Stimulated activated CD8-positive, alpha-beta memory T cell treated with anti-CD3 and anti-CD28 coated beads, Interleukin-12 subunit alpha, Interleukin-12 subunit beta, amount 100 ng/mL, for 24 hours (primary cell): ENCODE results near the gene TMCC2.
A peak's percentile ranks its signal among the peaks of the same experiment; 100 is the strongest.

Experiments
- DNase-seq: peaks from one replicate; pipeline ENCODE4 v3.0.0-alpha.2; 2020; ENCODE audit errors: extremely low read depth

The TMCC2 gene

DNA sequence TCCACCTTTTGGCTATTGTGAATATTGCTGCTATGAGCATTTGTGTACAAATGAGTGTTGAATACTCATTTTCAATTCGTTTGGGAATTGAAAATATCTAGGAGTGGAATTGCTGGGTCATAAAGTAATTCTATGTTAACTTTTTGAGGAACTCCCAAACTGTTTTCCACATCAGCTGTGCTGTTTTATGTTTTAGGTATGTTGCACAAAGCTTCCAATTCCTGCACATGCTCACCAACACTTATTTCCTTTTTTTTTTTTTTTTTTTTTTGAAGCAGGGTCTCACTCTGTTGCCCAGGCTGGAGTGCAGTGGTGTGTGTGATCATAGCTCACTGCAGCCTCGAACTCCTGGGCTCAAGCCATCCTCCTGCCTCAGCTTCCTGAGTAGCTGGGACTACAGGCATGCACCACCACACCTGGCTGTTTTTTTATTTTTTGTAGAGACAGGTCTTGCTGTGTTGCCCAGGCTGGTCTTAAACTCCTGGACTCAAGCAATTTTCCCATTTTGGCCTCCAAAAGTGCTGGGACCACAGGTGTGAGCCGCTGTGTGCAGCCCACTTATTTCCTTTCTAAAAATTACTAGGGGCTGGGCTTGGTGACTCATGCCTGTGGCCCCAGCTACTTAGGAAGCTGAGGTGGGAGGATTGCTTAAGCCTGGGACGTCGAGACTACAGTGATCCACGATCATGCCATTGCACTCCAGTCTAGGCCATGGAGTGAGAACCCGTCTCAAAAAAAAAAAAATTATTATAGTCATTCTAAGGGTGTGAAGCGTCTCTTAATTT lies 33.4 kb downstream of the TMCC2 start:
- DNase-seq = no peak

DNA sequence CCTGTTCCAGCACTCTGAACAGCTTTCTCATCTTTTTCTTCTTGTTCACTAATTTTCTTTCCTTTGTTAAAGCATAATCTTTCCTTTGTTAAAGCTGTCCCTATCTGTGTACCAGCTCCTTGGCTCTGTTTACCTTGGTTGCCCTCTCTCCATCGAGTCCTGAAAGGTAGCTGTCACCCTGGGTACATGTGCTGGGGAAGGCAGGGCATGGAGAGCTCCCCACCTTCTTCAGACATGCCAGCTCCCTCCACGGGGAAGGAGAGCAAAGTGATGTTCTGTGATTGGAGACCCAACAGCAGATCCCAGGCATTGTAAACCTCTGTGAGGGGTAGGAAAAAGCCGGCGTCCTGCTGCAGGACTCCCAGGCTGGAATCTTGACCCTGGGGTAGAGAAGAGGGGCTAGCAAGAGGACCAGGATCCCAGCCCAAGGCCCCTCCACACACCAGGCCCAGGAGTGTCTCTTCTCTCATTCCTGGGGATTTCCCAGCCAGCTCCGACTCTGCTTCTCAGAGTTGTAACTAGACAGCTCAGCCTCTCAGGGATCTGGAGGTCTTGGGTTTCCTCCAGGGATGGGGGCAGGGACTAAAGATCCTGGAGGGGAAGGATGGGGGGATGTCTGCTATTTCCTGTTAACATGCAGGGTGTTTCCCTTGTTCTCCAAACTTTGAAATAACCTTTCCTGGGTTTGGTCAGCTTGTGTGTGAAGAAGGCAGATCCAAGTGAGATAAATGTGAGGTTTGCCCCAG lies 34.4 kb downstream of the TMCC2 start:
- DNase-seq = no peak

DNA sequence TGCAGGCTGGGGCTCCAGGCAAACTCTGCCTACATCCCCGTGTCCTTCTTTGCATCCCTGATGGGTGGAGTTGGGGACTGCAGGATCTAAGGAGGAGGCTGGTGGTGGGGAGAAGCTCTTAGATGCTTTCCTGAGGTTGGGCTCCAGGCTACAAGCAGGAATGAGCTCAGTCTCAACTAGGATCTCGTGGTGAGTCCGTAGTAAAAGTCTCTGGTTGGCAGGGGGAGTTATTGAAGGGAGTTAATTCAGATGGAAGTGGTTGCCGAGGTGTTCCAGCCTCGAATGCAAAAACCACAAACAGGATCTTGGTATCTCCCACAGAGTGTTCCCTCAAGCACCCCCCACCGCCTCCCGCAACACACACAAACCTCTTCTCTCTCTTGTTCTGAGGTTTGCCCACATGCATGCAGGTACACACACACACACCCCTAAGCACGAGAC lies 35.0 kb downstream of the TMCC2 start:
- DNase-seq = no peak

DNA sequence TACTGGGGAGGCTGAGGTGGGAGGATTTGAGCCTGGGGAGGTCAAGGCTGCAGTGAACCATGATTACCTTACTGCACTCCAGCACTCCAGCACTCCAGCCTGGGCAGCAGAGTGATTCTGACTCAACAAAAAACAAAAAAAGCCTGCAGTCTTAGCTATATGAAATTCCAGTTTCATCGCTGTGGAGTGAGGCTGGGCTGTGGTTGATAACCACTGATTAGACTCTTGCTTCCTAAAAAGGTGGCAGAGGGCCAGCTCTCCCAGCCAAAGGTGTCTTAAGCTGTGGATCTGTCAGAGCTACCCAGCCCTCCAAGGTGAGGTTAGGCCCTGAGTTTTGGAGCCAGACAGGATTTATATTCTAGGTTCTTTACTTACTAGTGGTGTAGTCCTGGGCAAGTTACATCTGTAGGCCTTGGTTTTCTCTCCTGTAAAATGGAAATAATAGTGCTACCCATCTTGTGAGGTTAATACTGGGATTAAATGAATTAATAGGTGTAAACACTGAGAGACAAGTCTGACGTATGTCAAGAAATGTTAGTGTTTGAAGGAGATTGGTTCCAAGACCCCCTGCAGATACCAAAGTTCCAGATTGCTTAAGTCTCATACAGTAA lies 35.9 kb downstream of the TMCC2 start:
- no peak for DNase-seq

DNA sequence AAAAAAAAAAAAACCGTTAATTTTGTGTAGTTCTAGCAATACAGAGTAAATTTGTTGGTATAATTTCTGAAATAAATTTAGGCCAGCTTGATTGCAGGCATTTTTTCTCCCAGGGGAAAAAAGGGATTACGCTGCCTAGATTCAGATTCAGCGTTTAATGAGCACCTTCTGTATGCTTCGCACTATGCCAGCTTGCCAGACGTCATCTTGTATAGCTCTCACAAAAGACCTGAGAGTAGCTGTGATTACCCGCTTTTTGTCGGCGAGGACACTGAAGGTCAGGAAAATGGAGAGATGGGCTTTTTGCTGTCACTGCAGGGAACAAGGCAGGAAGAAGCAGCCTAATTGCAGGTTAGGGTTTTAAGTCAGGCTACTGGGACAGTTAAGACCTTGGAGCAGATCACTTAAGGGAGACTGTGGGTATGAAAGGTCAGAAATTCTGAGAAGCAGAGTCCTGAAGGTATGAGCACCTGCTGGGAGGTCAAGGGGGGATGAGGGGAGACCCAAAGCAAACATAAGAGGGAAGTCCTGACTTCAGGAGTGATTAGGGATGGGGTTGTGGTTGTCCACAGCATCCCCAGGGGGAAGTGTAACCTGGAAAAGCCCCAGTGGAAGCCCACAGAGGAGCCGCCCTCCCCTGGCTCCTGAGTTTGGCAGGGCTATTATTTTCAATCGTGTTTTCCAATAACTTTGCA lies 39.0 kb downstream of the TMCC2 start:
- DNase-seq = no peak

GRCh38 chr1:205267306-205267902 lies 39.7 kb downstream of the TMCC2 start:
- DNase-seq = no peak

DNA sequence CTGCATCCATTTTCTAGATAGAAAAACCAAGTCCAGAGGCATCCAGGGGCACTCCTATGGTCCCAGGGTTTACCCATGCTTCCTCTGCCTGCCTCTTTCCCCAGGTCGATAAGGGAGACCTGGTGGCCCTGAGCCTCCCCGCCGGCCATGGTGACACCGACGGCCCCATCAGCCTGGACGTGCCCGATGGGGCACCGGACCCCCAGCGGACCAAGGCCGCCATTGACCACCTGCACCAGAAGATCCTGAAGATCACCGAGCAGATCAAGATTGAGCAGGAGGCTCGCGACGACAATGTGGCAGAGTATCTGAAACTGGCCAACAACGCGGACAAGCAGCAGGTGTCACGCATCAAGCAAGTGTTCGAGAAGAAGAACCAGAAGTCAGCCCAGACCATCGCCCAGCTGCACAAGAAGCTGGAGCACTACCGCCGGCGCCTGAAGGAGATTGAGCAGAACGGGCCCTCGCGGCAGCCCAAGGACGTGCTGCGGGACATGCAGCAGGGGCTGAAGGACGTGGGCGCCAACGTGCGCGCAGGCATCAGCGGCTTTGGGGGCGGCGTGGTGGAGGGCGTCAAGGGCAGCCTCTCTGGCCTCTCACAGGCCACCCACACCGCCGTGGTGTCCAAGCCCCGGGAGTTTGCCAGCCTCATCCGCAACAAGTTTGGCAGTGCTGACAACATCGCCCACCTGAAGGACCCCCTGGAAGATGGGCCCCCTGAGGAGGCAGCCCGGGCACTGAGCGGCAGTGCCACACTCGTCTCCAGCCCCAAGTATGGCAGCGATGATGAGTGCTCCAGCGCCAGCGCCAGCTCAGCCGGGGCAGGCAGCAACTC lies 41.3 kb downstream of the TMCC2 start:
- no peak for DNase-seq

- no peak for DNase-seq
Measured at GRCh38 chr1:205269711-205270110, 42.0 kb downstream of the TMCC2 start.

- no peak for DNase-seq
Measured at GRCh38 chr1:205270271-205270670, 42.5 kb downstream of the TMCC2 start.

DNA sequence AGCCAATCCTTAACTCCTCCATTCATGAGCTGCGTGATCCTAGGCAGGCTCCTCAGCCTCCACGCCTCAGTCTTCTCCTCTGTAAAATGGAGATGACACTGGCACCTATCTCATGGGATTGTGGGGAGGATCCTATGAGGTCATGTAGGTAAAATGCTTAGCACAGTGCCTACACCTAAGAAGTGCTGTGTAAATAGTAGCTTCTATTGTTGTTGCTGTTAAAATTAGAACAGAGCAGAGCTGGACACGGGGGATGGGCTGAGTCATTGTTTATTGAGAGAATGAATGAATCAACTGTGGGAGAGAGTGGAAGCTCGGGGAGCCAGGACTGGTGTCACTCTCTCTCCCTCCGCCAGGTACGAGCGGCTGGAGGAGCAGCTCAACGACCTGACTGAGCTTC lies 43.0 kb downstream of the TMCC2 start:
- no peak for DNase-seq

DNA sequence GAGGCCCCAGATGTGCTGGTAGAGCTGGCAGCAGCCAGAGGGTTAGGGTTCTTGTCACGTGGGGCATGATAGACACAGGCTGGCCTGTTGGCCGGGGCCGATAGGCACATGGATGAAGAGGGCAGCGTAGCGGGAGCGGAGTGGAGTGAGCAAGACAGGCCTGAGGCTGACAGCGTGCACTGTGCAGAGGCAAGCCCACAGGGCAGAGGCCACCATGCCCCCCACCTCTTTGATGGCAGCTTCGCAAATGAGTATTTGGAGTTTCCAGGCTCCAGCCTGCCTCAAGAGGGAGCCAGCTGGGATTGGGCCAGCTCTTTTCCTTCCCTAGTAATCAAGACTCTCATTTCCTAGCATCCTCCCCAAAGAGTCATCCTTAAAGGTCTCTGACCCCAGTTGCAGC lies 43.5 kb downstream of the TMCC2 start:
- DNase-seq = no peak

DNA sequence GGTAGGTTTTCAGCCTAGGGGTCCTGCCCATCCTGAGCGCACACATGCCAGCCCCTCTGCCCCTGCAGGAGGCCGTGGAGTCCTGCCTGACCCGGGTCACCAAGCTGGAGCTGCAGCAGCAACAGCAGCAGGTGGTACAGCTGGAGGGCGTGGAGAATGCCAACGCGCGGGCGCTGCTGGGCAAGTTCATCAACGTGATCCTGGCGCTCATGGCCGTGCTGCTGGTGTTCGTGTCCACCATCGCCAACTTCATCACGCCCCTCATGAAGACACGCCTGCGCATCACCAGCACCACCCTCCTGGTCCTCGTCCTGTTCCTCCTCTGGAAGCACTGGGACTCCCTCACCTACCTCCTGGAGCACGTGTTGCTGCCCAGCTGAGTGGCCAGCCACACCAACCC lies 44.0 kb downstream of the TMCC2 start:
- no peak for DNase-seq

DNA sequence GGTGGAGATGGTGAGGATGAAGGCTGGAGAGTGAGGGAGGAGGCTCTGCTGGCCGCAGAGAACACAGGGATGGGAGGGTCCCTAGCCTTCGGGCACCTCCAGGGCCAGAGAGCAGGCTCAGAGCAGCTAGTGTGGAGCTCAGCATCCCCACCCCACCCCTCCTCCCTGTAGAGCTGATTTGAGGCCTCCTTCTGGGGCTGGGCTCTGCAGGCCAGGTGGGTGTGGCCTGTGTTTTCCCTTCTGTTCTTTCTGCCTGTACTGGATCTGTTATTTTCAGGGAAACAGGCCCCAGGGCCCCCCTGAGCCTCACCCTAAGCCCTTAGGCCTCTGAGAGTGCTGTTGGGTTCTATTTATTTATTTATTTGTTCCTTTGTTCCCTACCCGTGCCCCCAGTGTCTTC lies 44.8 kb downstream of the TMCC2 start:
- DNase-seq = no peak

GRCh38 chr1:205273551-205273982 lies 45.8 kb downstream of the TMCC2 start:
- DNase-seq = peak; percentile 50

DNA sequence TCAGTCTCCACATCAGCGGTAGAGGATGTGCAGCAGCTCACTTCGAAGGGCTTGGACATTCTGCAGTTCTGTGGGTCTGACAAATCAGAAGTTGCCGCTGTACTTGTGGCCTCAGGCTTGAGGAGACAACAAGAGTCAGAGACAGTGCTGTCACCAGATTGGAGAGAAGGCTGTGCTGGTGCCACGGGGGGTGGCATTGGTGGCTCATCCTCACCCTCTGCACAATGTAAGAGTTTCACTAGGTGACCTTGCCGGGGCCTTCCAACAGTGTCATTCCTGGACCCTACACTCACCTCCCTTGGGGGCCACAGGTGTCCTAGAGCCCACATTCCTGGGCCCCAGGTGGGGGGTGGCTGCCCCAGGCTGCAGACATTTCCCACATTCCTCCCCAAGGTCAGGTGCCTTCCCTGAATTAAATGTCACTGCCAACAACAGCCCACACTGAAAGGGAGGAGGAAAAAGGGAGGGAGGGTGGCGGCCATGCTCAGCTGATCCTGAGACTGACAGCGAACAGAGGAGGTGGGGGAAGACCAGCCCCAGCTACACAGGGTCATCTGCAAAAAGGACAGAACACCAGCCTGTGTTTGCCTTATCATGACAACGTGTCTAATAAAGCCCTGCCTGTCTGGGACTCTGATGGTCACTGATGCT lies 46.4 kb downstream of the TMCC2 start:
- DNase-seq = no peak

- no peak for DNase-seq
Measured at GRCh38 chr1:205275133-205275532, 47.4 kb downstream of the TMCC2 start.

DNA sequence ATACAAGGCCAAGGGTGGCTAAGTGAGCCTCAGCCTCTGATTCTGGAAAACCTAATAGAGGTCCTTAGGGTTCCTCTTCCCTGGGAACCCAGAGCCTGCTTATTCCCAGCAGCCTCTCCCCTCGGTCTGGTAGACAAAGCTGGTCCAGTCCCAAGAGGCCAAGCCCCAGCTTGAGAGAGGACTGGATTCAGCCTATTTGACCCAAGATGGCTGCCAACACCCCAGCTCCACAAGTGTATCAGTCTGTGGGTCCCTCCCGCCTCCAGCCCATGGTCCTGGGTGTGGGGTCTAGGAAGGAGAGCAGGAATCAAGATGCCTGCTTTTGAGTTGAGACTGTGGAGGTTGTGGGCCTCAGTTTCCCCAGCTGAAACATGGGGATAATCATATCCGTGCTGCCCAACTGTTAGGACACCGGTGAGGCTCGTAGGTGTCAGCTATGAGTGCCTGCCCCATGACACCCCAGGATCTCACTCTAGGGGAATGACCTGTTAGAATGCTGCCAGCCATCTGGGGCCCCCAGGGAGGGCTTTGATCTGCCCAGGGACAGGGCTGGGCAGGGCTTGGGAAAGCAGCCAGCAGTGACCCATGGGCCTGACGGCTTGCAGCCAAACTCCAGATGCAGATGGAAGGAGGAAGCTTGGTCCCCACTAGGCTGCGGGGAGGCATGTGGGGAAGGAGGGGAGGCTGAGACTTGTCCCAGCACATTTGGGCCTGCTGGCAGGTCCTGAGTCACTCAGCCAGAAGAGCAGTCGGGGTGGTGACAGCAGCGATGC lies 48.4 kb downstream of the TMCC2 start:
- DNase-seq = no peak

- DNase-seq = no peak
Measured at GRCh38 chr1:205276689-205277065, 48.9 kb downstream of the TMCC2 start.

DNA sequence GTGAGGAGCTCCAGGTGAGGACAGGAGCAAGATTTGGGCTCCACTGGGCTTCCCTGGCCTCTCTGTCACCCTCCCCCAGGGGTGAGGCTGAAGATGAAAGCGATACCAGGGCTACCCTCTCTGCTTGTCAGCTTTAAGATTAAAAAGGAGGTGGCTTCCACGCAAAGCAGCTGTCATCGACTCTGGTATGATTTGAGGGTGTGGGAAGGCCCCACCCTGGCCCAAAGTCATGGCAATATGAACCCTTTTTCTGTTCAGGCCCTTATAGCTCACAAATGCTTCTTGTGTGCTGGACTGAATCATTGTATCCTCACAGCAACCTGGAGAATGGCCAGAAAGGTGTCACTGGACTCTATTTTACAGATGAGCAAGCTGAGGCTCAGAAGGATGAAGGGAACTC lies 52.2 kb downstream of the TMCC2 start:
- no peak for DNase-seq
